Ovary (tissue), 9 donors: ENCODE results near the gene RASGRP3. TPM values are rescaled to one million over a fixed set of nuclear protein-coding genes. Genes with fewer than 3 reads are reported as not detected.

Source experiments
- DNase-seq, 5 donors: peaks; one replicate each; pipeline ENCODE4 v3.0.0-alpha.2; 2019 to 2020
- H3K27ac ChIP-seq, 2 donors: fragments of 200-600 bp; one replicate each; pipeline versions ENCODE4 v1.5.1 to v1.8.0; 2019 to 2022
- H3K27me3 ChIP-seq: fragments of 200-600 bp; one replicate; pipeline ENCODE4 v1.8.0; 2022
- H3K36me3 ChIP-seq: fragments of 200-600 bp; sonication (generic); one replicate; pipeline ENCODE4 v1.5.1; 2019
- H3K4me1 ChIP-seq: one replicate; pipeline ENCODE4 v1.8.1; 2013; ENCODE audit warnings: mild to moderate bottlenecking, moderate library complexity; ENCODE audit not compliant: insufficient read depth
- H3K4me3 ChIP-seq: fragments of 200-600 bp; sonication (generic); one replicate; pipeline ENCODE4 v1.5.1; 2017
- H3K9me3 ChIP-seq, 2 donors: fragments of 200-600 bp in 1 of 2; sonication (generic) in 1 of 2; one replicate each; pipeline versions ENCODE4 v1.5.1 to v1.8.1; 2013 to 2019; ENCODE audit warnings: mild to moderate bottlenecking in 1 of 2, moderate library complexity in 1 of 2
- EP300 ChIP-seq: sonication (generic); formaldehyde crosslinking; IDR thresholded peaks from one replicate; pipeline ENCODE4 v1.6.1; 2017; ENCODE audit warnings: antibody characterized with exemption
- POLR2A ChIP-seq: fragments of 450-650 bp; IDR thresholded peaks from one replicate; pipeline ENCODE4 v1.6.1; 2017; ENCODE audit warnings: antibody characterized with exemption, mild to moderate bottlenecking, moderate library complexity
- WGBS, 3 donors: extraction: QIAGEN DNeasy Blood & Tissue Kit in 1 of 3; methylation state at CpG; one replicate each; pipeline versions ENCODE4 v1.1.5 to v1.1.7; 2013 to 2017; 5-methylcytosine and 5-hydroxymethylcytosine counted together
- intact Hi-C, 4 donors: fragments of 100-400 bp; cut with DNase I; formaldehyde crosslinking; loops; one replicate each; pipeline versions ENCODE4 v1.11.0 to v1.15.1; 2022 to 2023
- polyA plus RNA-seq, 2 donors: library from polyadenylated mRNA; stranded (reverse); fragments of 200-250 nt in 1 of 2; fragments of 350-450 nt in 1 of 2; fragmentation: Illumina TruSeq in 1 of 2; extraction: RNeasy Lipid Tissue Mini Kit (QIAGEN cat#74804) in 1 of 2; gene quantifications; one replicate each; pipeline ENCODE4 v1.2.3, GENCODE V29; 2013 to 2014
- total RNA-seq, 7 donors: library from RNA; depleted of rRNA in 2 of 7; stranded (reverse); fragments of >200 nt in 2 of 7; fragmentation: NEBNext Ultra II Directional in 3 of 7; extraction: Animal tissue kit (Norgen Biotek cat#: 25700) in 3 of 7; gene quantifications; one replicate each; pipeline versions ENCODE4 v1.1.0 to v1.2.4, GENCODE V29; 2016 to 2023
- TF ChIP-seq, protein P1 (sequence below), 3 donors: fragments of 450-650 bp in 2 of 3; fragments of 200-600 bp in 1 of 3; IDR thresholded peaks; one replicate each; pipeline versions ENCODE4 v1.5.1 to v1.8.0; 2016 to 2022; ENCODE audit warnings: antibody characterized with exemption in 3 of 3, mild to moderate bottlenecking in 1 of 3
- donor health status: DM: no; HTN: no; CAD: no; lungs with moderate emphysema.
- donor health status: DM: no; HTN: no; CAD: no.
- donor health status: Bipolar disorder and iron deficiency.
- donor health status: DM: yes; HTN: yes; CAD: no.
- donor health status: DM: no; HTN: no; CAD: no.
- donor health status: DM: yes; HTN: yes; CAD: no.

RASGRP3 gene
- total and polyA plus RNA-seq, 9 donors = 1.9 to 6.4 (median 3.0) TPM

DNA sequence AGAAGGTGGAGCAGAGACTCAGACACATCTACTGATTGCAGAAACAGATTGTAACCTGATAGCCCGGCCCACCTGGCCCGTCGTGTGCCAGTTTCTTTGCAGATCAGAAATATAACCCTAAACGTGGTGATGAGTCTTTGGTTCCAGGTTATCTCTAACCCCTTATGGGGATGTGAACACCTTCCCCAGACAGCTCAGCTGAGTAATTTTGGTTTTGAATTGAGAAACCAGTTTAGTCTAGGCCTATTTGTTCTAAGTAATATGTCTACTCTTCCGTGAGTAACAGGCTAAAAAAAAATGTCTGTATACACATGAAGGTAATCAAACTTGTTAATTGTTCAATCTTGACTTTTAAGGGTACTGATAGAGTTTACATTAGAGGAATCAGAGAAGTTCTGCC, 35.7 kb downstream of the RASGRP3 start:
- Histone ChIP-seq H3K4me1 (no peaks in the 10 kb centered on the region), H3K9me3 (no peaks in the 10 kb centered on the region), H3K36me3 (no peaks in the 10 kb centered on the region), H3K27me3 (no peaks in the 10 kb centered on the region), H3K27ac (no peak overlapping the region), H3K4me3 (no peak overlapping the region)
- intact Hi-C loops = no loop called here
- 80 to 83% (median 81%) methylated on average over 5 of the region's 5 CpGs for whole genome bisulfite sequencing, 3 donors
- TF ChIP-seq, protein P1, sequence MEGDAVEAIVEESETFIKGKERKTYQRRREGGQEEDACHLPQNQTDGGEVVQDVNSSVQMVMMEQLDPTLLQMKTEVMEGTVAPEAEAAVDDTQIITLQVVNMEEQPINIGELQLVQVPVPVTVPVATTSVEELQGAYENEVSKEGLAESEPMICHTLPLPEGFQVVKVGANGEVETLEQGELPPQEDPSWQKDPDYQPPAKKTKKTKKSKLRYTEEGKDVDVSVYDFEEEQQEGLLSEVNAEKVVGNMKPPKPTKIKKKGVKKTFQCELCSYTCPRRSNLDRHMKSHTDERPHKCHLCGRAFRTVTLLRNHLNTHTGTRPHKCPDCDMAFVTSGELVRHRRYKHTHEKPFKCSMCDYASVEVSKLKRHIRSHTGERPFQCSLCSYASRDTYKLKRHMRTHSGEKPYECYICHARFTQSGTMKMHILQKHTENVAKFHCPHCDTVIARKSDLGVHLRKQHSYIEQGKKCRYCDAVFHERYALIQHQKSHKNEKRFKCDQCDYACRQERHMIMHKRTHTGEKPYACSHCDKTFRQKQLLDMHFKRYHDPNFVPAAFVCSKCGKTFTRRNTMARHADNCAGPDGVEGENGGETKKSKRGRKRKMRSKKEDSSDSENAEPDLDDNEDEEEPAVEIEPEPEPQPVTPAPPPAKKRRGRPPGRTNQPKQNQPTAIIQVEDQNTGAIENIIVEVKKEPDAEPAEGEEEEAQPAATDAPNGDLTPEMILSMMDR (IDR thresholded peaks at IDR 0.05) = no peak
- no peak for TF ChIP-seq EP300
- TF ChIP-seq POLR2A = no peak
- no peak for DNase-seq

DNA sequence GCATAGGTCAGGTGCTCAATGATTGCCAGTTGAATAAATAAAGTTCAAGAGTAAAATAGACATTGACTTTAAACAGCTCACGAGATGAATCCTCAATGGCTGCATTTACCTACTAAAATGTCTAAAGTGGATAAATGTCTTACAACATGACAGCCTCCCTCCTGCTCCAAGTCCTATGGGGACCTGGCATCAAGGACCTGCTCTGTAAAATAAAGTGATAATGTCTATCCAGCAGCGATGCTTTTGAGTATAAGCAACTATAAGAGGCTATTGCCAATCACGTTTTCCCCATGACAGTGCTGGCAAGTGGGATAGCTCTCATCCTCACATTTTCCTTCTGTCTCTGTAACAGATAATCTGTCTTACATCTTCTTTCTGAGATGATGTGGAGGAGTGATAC, 37.0 kb downstream of the RASGRP3 start:
- intact Hi-C loops = no loop called here
- WGBS, 3 donors = 90 to 94% (median 92%) methylated on average over 3 of the region's 3 CpGs
- no peak overlapping the region for H3K4me3 ChIP-seq
- H3K9me3 ChIP-seq = no peaks in the 10 kb centered on the region
- TF ChIP-seq, protein P1 (IDR thresholded peaks at IDR 0.05) = no peak
- TF ChIP-seq POLR2A (no peak), EP300 (no peak)
- H3K36me3 ChIP-seq = no peaks in the 10 kb centered on the region
- H3K27me3 ChIP-seq = no peaks in the 10 kb centered on the region
- no peak overlapping the region for H3K27ac ChIP-seq
- no peak for DNase-seq
- no peaks in the 10 kb centered on the region for H3K4me1 ChIP-seq

DNA sequence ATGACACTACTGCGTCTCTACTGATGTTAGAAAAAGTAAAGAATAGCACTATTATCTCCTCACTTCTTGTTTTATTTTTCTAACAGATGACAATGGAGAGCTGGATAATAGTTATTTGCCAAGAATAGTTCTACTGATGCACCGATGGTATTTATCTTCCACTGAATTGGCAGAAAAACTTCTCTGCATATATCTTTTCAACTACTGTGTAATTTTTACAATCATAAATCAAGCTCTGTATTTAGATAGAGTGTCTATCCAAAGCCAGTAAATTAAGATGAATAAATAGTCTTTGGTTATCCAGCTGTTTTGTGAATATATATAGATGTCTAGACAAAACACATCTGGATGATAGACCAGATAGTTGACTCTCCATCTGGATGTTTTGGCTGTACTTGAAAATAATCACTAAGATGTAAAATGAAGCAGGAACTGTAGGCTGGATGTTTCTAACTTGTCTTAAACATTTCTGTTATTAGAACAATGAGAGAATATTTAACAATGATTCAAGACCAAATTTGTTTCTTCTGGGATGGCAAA, 40.1 kb downstream of the RASGRP3 start:
- intact Hi-C loops = no loop called here
- TF ChIP-seq EP300 = no peak
- TF ChIP-seq, protein P1 (IDR thresholded peaks at IDR 0.05) = no peak
- no peak for TF ChIP-seq POLR2A
- no peak for DNase-seq
- Histone ChIP-seq H3K4me3 (no peak overlapping the region), H3K27me3 (no peaks in the 10 kb centered on the region), H3K27ac (no peak overlapping the region), H3K4me1 (no peaks in the 10 kb centered on the region), H3K36me3 (no peaks in the 10 kb centered on the region), H3K9me3 (no peaks in the 10 kb centered on the region)
- 19 to 29% (median 25%) methylated on average over 2 of the region's 2 CpGs for WGBS, 3 donors

DNA sequence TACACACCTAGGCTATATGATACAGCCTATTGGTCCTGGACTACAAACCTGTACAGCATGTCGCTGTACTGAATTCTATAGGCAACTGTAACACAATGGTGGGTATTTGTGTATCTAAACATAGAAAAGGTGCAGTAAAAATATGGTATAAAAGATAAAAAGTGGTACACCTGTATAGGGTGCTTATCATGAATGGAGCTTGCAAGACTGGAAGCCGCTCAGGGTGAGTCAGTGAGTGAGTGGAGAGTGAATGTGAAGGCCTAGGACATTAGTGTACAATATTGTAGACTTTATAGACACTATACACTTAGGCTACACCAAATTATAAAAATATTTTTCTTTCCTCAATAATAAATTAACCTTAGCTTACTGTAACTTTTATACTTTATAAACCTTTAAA, 41.8 kb downstream of the RASGRP3 start:
- no peak overlapping the region for H3K4me3 ChIP-seq
- intact Hi-C loops = no loop called here
- peaks cover 2% of the 10 kb centered on the region for H3K4me1 ChIP-seq
- H3K27me3 ChIP-seq = no peaks in the 10 kb centered on the region
- WGBS, 3 donors = 97 to 99% (median 99%) methylated on average over 2 of the region's 2 CpGs
- DNase-seq = no peak
- H3K9me3 ChIP-seq = no peaks in the 10 kb centered on the region
- no peaks in the 10 kb centered on the region for H3K36me3 ChIP-seq
- TF ChIP-seq, protein P1 (IDR thresholded peaks at IDR 0.05) = no peak
- TF ChIP-seq EP300 = no peak
- TF ChIP-seq POLR2A = no peak
- H3K27ac ChIP-seq = no peak overlapping the region
